NCI-H2029 treated with DMSO at 0.1 percent for 48 hours (cell line): Measurements from ENCODE around the gene JSRP1.
"Not testable (repeated sequence)": the region's sequence is repeated elsewhere in the genome, so short reads cannot be mapped to it uniquely, and the experiment has no call there.

Experiments
- DNase-seq: peaks from one replicate; lab custom pipeline; 2025; lab: John Stamatoyannopoulos, UW

The JSRP1 gene

DNA sequence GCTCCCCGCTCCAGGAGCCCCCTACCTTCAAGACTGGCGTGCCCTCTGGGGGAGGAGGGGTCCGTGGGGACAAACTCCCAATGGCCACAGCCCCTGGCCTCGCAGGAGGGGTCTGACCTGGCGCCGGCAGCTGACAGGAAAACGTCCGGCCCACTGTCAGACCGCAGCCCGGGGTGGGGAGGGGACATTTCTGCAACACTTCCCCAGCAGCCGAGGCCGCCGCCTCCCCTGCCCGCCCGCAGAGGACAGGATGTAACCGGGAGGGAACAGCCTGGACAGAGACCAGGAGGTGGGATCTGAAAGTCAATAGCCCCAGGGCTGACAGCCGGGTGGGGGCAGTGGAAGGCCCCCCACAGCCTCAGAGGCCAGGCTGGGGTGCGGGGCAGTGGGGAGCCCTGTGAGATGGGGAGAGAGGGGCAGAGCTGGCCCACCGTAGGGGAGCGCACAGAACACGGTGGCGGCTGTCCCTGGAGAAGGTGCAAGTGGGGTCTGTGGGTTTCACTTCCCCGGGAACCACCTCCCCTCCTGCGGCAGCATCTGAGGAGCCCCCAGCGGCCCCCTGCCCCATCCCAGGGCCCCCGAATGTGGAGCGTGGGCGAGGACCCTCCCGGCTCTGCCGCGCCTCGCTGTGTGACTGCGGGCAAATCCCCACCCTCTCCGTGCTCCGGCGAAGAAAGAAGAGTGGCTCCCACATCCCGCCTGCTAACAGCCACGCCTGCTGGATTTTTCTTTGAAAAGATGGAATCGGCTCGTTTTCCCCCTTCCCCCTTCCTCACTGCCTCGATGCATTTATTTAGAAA, 26.0 kb upstream of the JSRP1 start, which contains the start of gene PEAK3:
Gene PEAK3 (minus strand): TSS at position 114 of the 800 bp plus-strand sequence. CDS start 1,244 bp downstream, outside the sequence.
- no peak for DNase-seq

GRCh38 chr19:2281265-2282061, 25.2 kb upstream of the JSRP1 start:
- DNase-seq, result not testable (repeated sequence)

- no peak for DNase-seq
Measured at GRCh38 chr19:2280633-2281264, 24.5 kb upstream of the JSRP1 start.

- no peak for DNase-seq
Measured at GRCh38 chr19:2278459-2279158, 22.4 kb upstream of the JSRP1 start.

DNA sequence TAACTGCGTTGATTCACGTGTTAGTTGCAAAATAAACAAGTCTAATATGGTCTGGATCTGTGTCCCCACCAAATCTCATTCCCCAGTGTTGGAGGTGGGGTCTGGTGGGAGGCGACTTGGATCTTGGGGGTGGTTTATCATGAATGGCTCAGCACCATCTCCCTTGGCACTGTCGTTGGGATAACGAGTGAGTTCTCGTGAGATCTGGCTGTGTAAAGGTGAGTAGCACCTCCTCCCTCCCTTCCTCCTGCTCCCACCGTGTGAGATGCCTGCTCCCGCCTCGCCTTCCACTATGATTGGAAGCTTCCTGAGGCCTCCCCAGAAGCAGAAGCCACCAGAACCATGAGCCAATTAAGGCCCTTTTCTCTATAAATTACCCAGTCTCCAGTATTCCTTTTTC, 20.9 kb upstream of the JSRP1 start:
- DNase-seq, result no peak

GRCh38 chr19:2276429-2276986, 20.3 kb upstream of the JSRP1 start:
- DNase-seq, result no peak

DNA sequence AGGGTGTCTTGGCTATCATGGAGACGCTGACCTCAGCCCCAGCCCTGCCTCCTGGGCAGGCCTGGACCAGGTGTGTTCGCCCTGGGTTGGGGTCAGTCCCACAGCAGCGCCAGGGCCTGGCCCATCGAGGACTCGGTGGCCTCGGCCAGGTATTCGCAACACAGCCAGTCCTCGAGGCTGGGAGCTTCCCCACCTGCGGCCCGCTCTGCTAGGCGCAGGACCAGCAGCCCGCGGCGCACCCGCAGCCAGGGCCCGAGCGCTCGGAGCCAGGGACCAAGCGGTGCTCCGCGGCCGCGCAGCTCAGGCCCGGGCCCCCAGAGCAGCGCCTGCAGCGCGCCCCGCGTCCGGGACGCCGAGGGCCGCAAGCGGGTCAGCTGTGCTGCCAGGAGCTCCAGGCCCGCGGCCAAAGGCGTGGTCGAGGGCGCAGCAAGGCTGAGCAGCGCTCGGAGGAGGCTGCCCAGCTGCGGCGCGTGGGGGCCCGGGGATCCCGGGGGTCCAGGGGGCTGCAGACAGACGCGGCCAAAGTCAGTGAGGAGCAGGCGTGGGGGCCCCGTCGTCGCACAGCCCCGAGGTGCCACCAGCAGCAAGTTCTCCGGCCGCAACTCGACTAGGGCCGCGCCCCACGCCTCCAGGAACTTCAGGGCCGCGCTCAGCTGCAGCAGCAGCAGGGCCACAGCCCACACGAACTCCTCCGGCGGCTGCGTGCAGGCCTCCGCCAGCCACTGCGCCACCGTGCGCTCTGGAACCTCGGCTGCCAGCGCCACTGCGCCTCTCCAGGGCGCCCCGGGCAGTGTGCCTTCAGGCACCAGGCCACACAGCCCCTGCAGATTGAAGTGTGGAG, 19.6 kb upstream of the JSRP1 start:
- no peak for DNase-seq

GRCh38 chr19:2274931-2275535, 18.8 kb upstream of the JSRP1 start:
- DNase-seq, result no peak

DNA sequence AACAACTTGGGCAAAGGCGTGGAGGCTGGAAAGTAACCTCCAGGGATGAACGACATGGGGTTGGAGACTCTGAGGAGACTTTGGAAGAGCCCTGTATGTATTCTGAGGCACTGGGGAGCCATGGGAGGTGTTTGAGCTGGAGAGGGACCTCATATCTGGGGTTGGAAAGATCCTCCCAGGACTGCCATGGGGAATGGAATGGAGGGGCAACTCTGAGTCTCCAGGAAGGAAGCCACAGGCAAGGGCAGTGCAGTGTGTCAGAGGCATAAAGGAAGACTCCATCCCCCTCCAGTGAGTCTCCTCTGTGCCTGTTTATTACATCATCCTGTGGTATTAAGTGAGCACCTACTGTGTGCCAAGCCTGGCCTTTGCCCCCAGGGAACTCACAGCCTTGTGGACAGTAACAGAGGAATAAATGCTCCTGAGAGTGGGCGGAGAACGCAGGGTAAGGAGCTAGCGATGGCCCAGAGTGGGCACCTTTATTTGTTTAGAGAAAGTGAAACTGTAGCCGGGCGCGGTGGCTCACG, 18.0 kb upstream of the JSRP1 start:
- no peak for DNase-seq

- peak; percentile 62 for DNase-seq
Measured at GRCh38 chr19:2273356-2274184, 17.4 kb upstream of the JSRP1 start.

DNA sequence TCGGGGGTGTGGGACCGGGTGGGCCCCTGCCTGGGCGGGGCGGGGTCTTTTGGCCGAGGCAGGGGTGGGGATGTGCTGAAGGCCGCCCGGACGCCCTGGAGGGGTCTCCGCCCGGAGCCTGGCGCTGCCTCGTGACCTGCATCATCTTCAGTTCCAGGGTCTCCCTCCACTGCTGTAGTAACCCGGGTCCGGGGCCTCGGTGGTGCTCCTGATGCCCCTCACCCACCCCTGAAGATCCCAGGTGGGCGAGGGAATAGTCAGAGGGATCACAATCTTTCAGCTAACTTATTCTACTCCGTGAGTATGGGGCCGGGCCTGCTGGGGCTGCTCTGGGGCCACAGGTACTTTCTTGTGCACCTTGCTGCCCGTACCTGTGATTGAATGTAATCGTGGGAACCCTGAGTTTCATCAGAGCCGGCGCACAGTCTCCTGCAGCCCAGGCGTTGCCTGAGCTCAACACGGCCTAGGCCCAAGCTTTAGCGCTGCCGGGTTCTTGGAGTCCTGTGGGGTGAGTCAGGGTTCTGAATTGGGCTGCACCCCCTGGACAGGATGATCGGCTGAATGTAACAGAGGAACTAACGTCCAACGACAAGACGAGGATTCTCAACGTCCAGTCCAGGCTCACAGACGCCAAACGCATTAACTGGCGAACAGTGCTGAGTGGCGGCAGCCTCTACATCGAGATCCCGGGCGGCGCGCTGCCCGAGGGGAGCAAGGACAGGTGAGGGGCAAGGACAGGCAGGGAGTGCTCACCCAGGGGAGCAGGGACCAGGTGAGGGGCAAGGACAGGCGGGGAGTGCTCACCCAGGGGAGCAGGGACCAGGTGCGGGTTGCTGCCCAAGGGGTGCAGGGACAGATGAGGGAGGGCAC, 15.3 kb upstream of the JSRP1 start:
- no peak for DNase-seq

GRCh38 chr19:2270423-2271233, 14.4 kb upstream of the JSRP1 start:
- no peak for DNase-seq

GRCh38 chr19:2270157-2270422, 13.9 kb upstream of the JSRP1 start:
- no peak for DNase-seq

GRCh38 chr19:2269244-2270156, 13.3 kb upstream of the JSRP1 start:
- DNase-seq, result peak; percentile 95

DNA sequence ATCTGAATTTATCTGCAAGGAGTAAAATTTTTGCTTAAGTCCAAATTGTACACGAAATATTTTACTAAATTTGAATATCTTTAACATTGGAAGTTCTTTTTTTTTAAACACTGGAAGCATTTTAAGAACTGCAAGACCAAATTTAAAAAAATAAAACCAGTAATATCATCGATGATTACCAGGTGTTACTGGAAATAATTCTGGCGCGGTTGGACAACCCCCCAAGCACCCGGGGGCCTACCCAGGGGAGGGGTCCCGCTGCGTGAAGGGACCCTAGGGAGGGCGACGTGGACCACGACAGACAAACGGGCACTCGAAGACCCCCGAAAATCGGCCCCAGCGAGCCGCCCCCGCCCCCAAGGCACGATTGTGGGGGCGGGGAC, 12.6 kb upstream of the JSRP1 start:
- no peak for DNase-seq

- DNase-seq, result no peak
Measured at GRCh38 chr19:2268480-2268830, 12.2 kb upstream of the JSRP1 start.
